Neural cell (in vitro differentiated cells): ENCODE results near the gene PIGO. TPM values are rescaled to one million over a fixed set of nuclear protein-coding genes. Genes with fewer than 3 reads are reported as not detected.

Experiments
- H2AFZ ChIP-seq: fragments of 200-600, 300-800 bp; sonication (generic), shearing (Covaris generic); 2 replicates; pipeline ENCODE4 v1.6.0; 2014; ENCODE audit warnings: low read depth, mild to moderate bottlenecking, antibody characterized with exemption, low read length, moderate library complexity
- H3F3A ChIP-seq: fragments of 200-600 bp; shearing (Covaris generic); 2 replicates; pipeline ENCODE4 v1.6.1; 2016; ENCODE audit warnings: mild to moderate bottlenecking, moderate library complexity, mixed read lengths, antibody characterized with exemption, low read length; ENCODE audit not compliant: insufficient read depth, poor library complexity, severe bottlenecking
- H3K27ac ChIP-seq: fragments of 200-600, 300-800 bp; sonication (generic), shearing (Covaris generic); 2 replicates; pipeline ENCODE4 v1.5.1; 2014; ENCODE audit warnings: mild to moderate bottlenecking, low read length, moderate library complexity
- H3K27me3 ChIP-seq: fragments of 300-800, 200-600 bp; sonication (generic), shearing (Covaris generic); 2 replicates; pipeline ENCODE4 v1.6.0; 2014; ENCODE audit warnings: mild to moderate bottlenecking, low read depth, low read length, moderate library complexity; ENCODE audit not compliant: insufficient read depth
- H3K36me3 ChIP-seq: fragments of 300-800, 200-600 bp; sonication (generic), shearing (Covaris generic); 2 replicates; pipeline ENCODE4 v1.5.1; 2014; ENCODE audit warnings: mild to moderate bottlenecking, antibody characterized with exemption, low read length, moderate library complexity; ENCODE audit not compliant: insufficient read depth
- H3K4me2 ChIP-seq: fragments of 300-800, 200-600 bp; sonication (generic), shearing (Covaris generic); 2 replicates; pipeline ENCODE4 v1.6.0; 2014; ENCODE audit warnings: mild to moderate bottlenecking, low read length
- H3K4me3 ChIP-seq: fragments of 300-800, 200-600 bp; sonication (generic), shearing (Covaris generic); 2 replicates; pipeline ENCODE4 v1.5.1; 2014; ENCODE audit warnings: mild to moderate bottlenecking, low read length, moderate library complexity
- H3K79me2 ChIP-seq: fragments of 200-600 bp; shearing (Covaris generic); replicated peaks from 2 replicates; pipeline ENCODE4 v1.6.0; 2014; ENCODE audit warnings: mild to moderate bottlenecking, low read length, moderate library complexity; ENCODE audit not compliant: insufficient read depth
- H3K9ac ChIP-seq: fragments of 300-800, 200-600 bp; sonication (generic), shearing (Covaris generic); 2 replicates; pipeline ENCODE4 v1.6.1; 2016; ENCODE audit warnings: mild to moderate bottlenecking, low read length, mixed read lengths
- H3K9me2 ChIP-seq: fragments of 200-600 bp; shearing (Covaris generic); 2 replicates; pipeline ENCODE4 v1.6.1; 2016; ENCODE audit warnings: mild to moderate bottlenecking, low read length, mixed read lengths; ENCODE audit not compliant: insufficient read depth
- H3K9me3 ChIP-seq: fragments of 200-600, 300-800 bp; sonication (generic), shearing (Covaris generic); 2 replicates; pipeline ENCODE4 v1.6.1; 2016; ENCODE audit warnings: mild to moderate bottlenecking, mixed run types, low read length, moderate library complexity, mixed read lengths
- H4K20me1 ChIP-seq: fragments of 200-600 bp; shearing (Covaris generic); 2 replicates; pipeline ENCODE4 v1.6.1; 2016; ENCODE audit warnings: mild to moderate bottlenecking, mixed run types; ENCODE audit not compliant: insufficient read depth
- CTCF ChIP-seq: fragments of 450-650 bp; IDR thresholded peaks from 2 replicates; pipeline ENCODE4 v1.5.1; 2014; ENCODE audit warnings: antibody characterized with exemption, mild to moderate bottlenecking, moderate library complexity; ENCODE audit not compliant: poor library complexity, severe bottlenecking
- EP300 ChIP-seq: fragments of 450-650 bp; conservative IDR thresholded peaks from 2 replicates; pipeline ENCODE4 v1.6.1; 2014; ENCODE audit warnings: antibody characterized with exemption, mild to moderate bottlenecking, moderate library complexity; ENCODE audit not compliant: poor library complexity, severe bottlenecking
- EZH2 ChIP-seq: fragments of 200-600, 300-800 bp; shearing (Covaris generic), sonication (generic); IDR thresholded peaks from 2 replicates; pipeline ENCODE4 v1.6.1; 2014; ENCODE audit warnings: antibody characterized with exemption, low read length, borderline replicate concordance, mild to moderate bottlenecking; ENCODE audit not compliant: insufficient read depth, poor library complexity, severe bottlenecking
- MXI1 ChIP-seq: fragments of 450-650 bp; conservative IDR thresholded peaks from 2 replicates; pipeline ENCODE4 v1.6.1; 2014; ENCODE audit warnings: antibody characterized with exemption, mild to moderate bottlenecking; ENCODE audit not compliant: poor library complexity, severe bottlenecking
- POLR2AphosphoS5 ChIP-seq: IDR thresholded peaks from 2 replicates; pipeline ENCODE4 v1.6.1; 2012
- RAD21 ChIP-seq: fragments of 450-650 bp; conservative IDR thresholded peaks from 2 replicates; pipeline ENCODE4 v1.6.1; 2014; ENCODE audit warnings: antibody characterized with exemption, mild to moderate bottlenecking, moderate library complexity
- REST ChIP-seq: IDR thresholded peaks from 2 replicates; pipeline ENCODE4 v1.6.1; 2012; ENCODE audit warnings: borderline replicate concordance
- SMC3 ChIP-seq: fragments of 450-650 bp; conservative IDR thresholded peaks from 2 replicates; pipeline ENCODE4 v1.6.1; 2014; ENCODE audit warnings: antibody characterized with exemption, mild to moderate bottlenecking, moderate library complexity; ENCODE audit not compliant: poor library complexity
- TAF1 ChIP-seq: IDR thresholded peaks from 2 replicates; pipeline ENCODE4 v1.6.1; 2012; ENCODE audit warnings: low read depth
- polyA plus RNA-seq: library from polyadenylated mRNA; depleted of rRNA; stranded (reverse); fragments of >200 nt; gene quantifications from 2 replicates; pipeline ENCODE4 v1.2.3, GENCODE V29; 2014

Gene PIGO
- polyA plus RNA-seq, 1 donor from 2014 or later: 8.5 TPM

GRCh38 chr9:35104586-35104985 is 8.2 kb upstream of the PIGO start:
- H2AFZ ChIP-seq: no peak overlapping the region
- peak overlapping the region; percentile 72 for H3K9ac ChIP-seq
- H3K9me2 ChIP-seq: no peaks in the 10 kb centered on the region
- peaks cover 7% of the 10 kb centered on the region for H3F3A ChIP-seq
- no peak for TF ChIP-seq EP300
- no peak for TF ChIP-seq MXI1
- no peak for TF ChIP-seq TAF1
- TF ChIP-seq SMC3: no peak
- no peak for TF ChIP-seq POLR2AphosphoS5
- no peak for TF ChIP-seq REST
- no peak for TF ChIP-seq EZH2
- no peak for TF ChIP-seq RAD21
- TF ChIP-seq CTCF: no peak
- H3K27ac ChIP-seq: peak overlapping the region; percentile 91
- H3K79me2 ChIP-seq: peaks cover 23% of the 10 kb centered on the region
- peak overlapping the region; percentile 77 for H3K4me3 ChIP-seq
- no peaks in the 10 kb centered on the region for H3K9me3 ChIP-seq
- H4K20me1 ChIP-seq: no peaks in the 10 kb centered on the region
- no peaks in the 10 kb centered on the region for H3K27me3 ChIP-seq
- no peak overlapping the region for H3K4me2 ChIP-seq
- no peaks in the 10 kb centered on the region for H3K36me3 ChIP-seq

GRCh38 chr9:35103660-35104191 is 7.3 kb upstream of the PIGO start:
- Histone ChIP-seq H3F3A (peaks cover 7% of the 10 kb centered on the region), H4K20me1 (no peaks in the 10 kb centered on the region), H3K27me3 (no peaks in the 10 kb centered on the region), H3K9ac (peak overlapping the region; percentile 72), H3K36me3 (no peaks in the 10 kb centered on the region), H3K79me2 (peaks cover 15% of the 10 kb centered on the region), H3K9me2 (no peaks in the 10 kb centered on the region), H3K4me2 (peak overlapping the region; percentile 68), H2AFZ (no peak overlapping the region), H3K9me3 (no peaks in the 10 kb centered on the region), H3K4me3 (peak overlapping the region; percentile 77), H3K27ac (peak overlapping the region; percentile 91)
- TF ChIP-seq RAD21: no peak
- TF ChIP-seq EP300: no peak
- no peak for TF ChIP-seq TAF1
- TF ChIP-seq POLR2AphosphoS5: no peak
- TF ChIP-seq REST: no peak
- no peak for TF ChIP-seq CTCF
- TF ChIP-seq SMC3: no peak
- no peak for TF ChIP-seq MXI1
- no peak for TF ChIP-seq EZH2
